WTC11 (cell line): ENCODE data around the gene LAMC2. TPM values are rescaled to one million over a fixed set of nuclear protein-coding genes. Genes with fewer than 3 reads are reported as not detected.
A peak's percentile ranks its signal among the peaks of the same experiment; 100 is the strongest.

Experiments used
- ATAC-seq: fragments of 200-7000 bp; cut with Tn5 transposase; 2 replicates; pipeline ENCODE4 v1.10.0; 2021; ENCODE audit warnings: mild to moderate bottlenecking, moderate library complexity
- CTCF ChIA-PET: fragments of 300-600 bp; sonication (Branson Sonifier 250); formaldehyde crosslinking; loops from one replicate; lab custom pipeline; 2021; ENCODE audit warnings: antibody characterized with exemption; lab: Charles Lee
- POLR2A ChIA-PET: fragments of 350-600 bp; sonication (Branson Sonifier 250); formaldehyde crosslinking; loops from one replicate; lab custom pipeline; 2021; ENCODE audit warnings: antibody characterized with exemption; lab: Charles Lee
- DNase-seq: peaks from one replicate; pipeline ENCODE4 v3.0.0; 2021; ENCODE audit warnings: low spot score
- H3K27ac Mint-ChIP-seq: 2 replicates; pipeline ENCODE4 v1.8.0; 2021; ENCODE audit warnings: mixed read lengths
- H3K27me3 Mint-ChIP-seq: 2 replicates; pipeline ENCODE4 v1.8.0; 2021; ENCODE audit warnings: low read depth, mild to moderate bottlenecking, moderate library complexity, mixed read lengths
- H3K36me3 Mint-ChIP-seq: 2 replicates; pipeline ENCODE4 v1.8.0; 2021; ENCODE audit warnings: mixed read lengths
- H3K4me1 Mint-ChIP-seq: 2 replicates; pipeline ENCODE4 v1.8.0; 2022; ENCODE audit warnings: mixed read lengths
- H3K4me3 Mint-ChIP-seq: 2 replicates; pipeline ENCODE4 v1.8.0; 2021; ENCODE audit warnings: mild to moderate bottlenecking, moderate library complexity, mixed read lengths
- H3K9me3 Mint-ChIP-seq: 2 replicates; pipeline ENCODE4 v1.8.0; 2021; ENCODE audit warnings: mixed read lengths
- CREB1 ChIP-seq: sonication (generic); formaldehyde crosslinking; IDR thresholded peaks from 2 replicates; pipeline ENCODE4 v1.8.0; 2023; ENCODE audit warnings: mild to moderate bottlenecking, missing genetic modification reagents
- CTCF ChIP-seq: fragments of 200-600 bp; IDR thresholded peaks from 2 replicates; pipeline ENCODE4 v1.8.0; 2022; ENCODE audit warnings: antibody characterized with exemption
- EMX1 ChIP-seq: fragments of 250-450 bp; sonication (Bioruptor Pico); IDR thresholded peaks from 2 replicates; pipeline ENCODE4 v1.8.0; 2021; ENCODE audit warnings: mild to moderate bottlenecking
- FOXJ3 ChIP-seq: sonication (generic); formaldehyde crosslinking; IDR thresholded peaks from 2 replicates; pipeline ENCODE4 v1.9.0; 2021; ENCODE audit warnings: missing genetic modification reagents, mild to moderate bottlenecking, borderline replicate concordance
- FOXK1 ChIP-seq: sonication (generic); formaldehyde crosslinking; IDR thresholded peaks from 2 replicates; pipeline ENCODE4 v1.8.0; 2022; ENCODE audit warnings: mild to moderate bottlenecking, moderate library complexity, missing genetic modification reagents
- HMGA2 ChIP-seq: fragments of 250-450 bp; sonication (Bioruptor Pico); IDR thresholded peaks from 2 replicates; pipeline ENCODE4 v1.4.0; 2021; ENCODE audit warnings: mild to moderate bottlenecking, moderate library complexity
- MLX ChIP-seq: sonication (generic); formaldehyde crosslinking; IDR thresholded peaks from 2 replicates; pipeline ENCODE4 v1.8.1; 2023; ENCODE audit warnings: mild to moderate bottlenecking, missing genetic modification reagents, moderate library complexity
- PREB ChIP-seq: sonication (generic); formaldehyde crosslinking; IDR thresholded peaks from 2 replicates; pipeline ENCODE4 v1.8.1; 2022; ENCODE audit warnings: mild to moderate bottlenecking, missing genetic modification reagents, moderate library complexity, borderline replicate concordance
- TCF7 ChIP-seq: sonication (generic); formaldehyde crosslinking; IDR thresholded peaks from 2 replicates; pipeline ENCODE4 v1.8.0; 2022; ENCODE audit warnings: mild to moderate bottlenecking, low read depth, missing genetic modification reagents, moderate library complexity
- ZBTB21 ChIP-seq: sonication (generic); formaldehyde crosslinking; IDR thresholded peaks from 2 replicates; pipeline ENCODE4 v1.8.1; 2023; ENCODE audit warnings: mild to moderate bottlenecking, missing genetic modification reagents, borderline replicate concordance
- ZBTB43 ChIP-seq: sonication (generic); formaldehyde crosslinking; IDR thresholded peaks from 2 replicates; pipeline ENCODE4 v1.8.1; 2023; ENCODE audit warnings: mild to moderate bottlenecking, missing genetic modification reagents
- ZNF121 ChIP-seq: sonication (generic); formaldehyde crosslinking; IDR thresholded peaks from 2 replicates; pipeline ENCODE4 v1.8.0; 2023; ENCODE audit warnings: missing genetic modification reagents
- ZNF138 ChIP-seq: sonication (generic); formaldehyde crosslinking; conservative IDR thresholded peaks from 2 replicates; pipeline ENCODE4 v1.8.1; 2022; ENCODE audit warnings: mild to moderate bottlenecking, moderate library complexity, missing genetic modification reagents
- ZNF263 ChIP-seq: sonication (generic); formaldehyde crosslinking; IDR thresholded peaks from 2 replicates; pipeline ENCODE4 v1.8.1; 2022; ENCODE audit warnings: low read depth, mild to moderate bottlenecking, moderate library complexity, missing genetic modification reagents
- total RNA-seq: library from RNA; stranded (reverse); gene quantifications from 3 replicates; pipeline ENCODE4 v1.2.3, GENCODE V29; 2021
- TF ChIP-seq, protein P1 (sequence below): fragments of 250-450 bp; sonication (Bioruptor Pico); IDR thresholded peaks from 2 replicates; pipeline ENCODE4 v2.1.2; 2022; ENCODE audit warnings: mild to moderate bottlenecking, moderate library complexity
- TF ChIP-seq, protein P2 (sequence below): sonication (generic); formaldehyde crosslinking; IDR thresholded peaks from 2 replicates; pipeline ENCODE4 v1.8.1; 2022; ENCODE audit warnings: mild to moderate bottlenecking, moderate library complexity, missing genetic modification reagents
- TF ChIP-seq, protein P3 (sequence below): sonication (generic); formaldehyde crosslinking; IDR thresholded peaks from 2 replicates; pipeline ENCODE4 v1.8.1; 2022; ENCODE audit warnings: low read depth, mild to moderate bottlenecking, moderate library complexity, missing genetic modification reagents, borderline replicate concordance
- TF ChIP-seq, protein P4 (sequence below): sonication (generic); formaldehyde crosslinking; IDR thresholded peaks from 2 replicates; pipeline ENCODE4 v1.8.0; 2022; ENCODE audit warnings: mild to moderate bottlenecking, missing genetic modification reagents

LAMC2 gene
- total RNA-seq, 1 experiment from 2014 or later, result 7.9 TPM

DNA sequence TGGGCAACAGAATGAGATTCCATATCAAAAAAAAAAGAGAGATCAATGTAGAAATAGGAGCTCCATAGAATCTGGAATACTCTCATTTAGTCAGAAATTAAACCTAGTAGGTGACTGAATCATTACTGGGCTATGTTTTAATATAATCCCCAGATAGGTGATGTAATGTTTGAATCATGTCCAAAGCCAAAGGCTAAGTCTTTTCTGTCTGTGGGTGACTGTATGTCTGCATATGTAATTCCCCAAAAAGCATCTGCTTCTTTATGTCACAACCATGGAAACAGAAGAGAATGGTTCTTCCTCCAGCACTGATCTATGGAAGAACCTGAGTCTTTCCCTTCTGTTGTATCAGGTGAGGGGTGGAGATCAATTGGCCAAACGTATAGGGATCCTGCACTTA is 5.8 kb downstream of the LAMC2 start:
- no peaks in the 10 kb centered on the region for H3K36me3 Mint-ChIP-seq
- ChIA-PET POLR2A (no interaction called here), CTCF (no interaction called here)
- ATAC-seq (no peak), DNase-seq (no peak)
- no peak for TF ChIP-seq HMGA2 (CRISPR knock-in tag)
- H3K27me3 Mint-ChIP-seq, result no peaks in the 10 kb centered on the region
- H3K9me3 Mint-ChIP-seq, result no peaks in the 10 kb centered on the region
- no peak overlapping the region for H3K4me3 Mint-ChIP-seq
- no peak overlapping the region for H3K27ac Mint-ChIP-seq
- peaks cover 33% of the 10 kb centered on the region for H3K4me1 Mint-ChIP-seq

- DNase-seq (no peak), ATAC-seq (no peak)
- no peak overlapping the region for H3K4me3 Mint-ChIP-seq
- H3K27me3 Mint-ChIP-seq, result no peaks in the 10 kb centered on the region
- H3K9me3 Mint-ChIP-seq, result no peaks in the 10 kb centered on the region
- H3K36me3 Mint-ChIP-seq, result no peaks in the 10 kb centered on the region
- TF ChIP-seq, protein P1, sequence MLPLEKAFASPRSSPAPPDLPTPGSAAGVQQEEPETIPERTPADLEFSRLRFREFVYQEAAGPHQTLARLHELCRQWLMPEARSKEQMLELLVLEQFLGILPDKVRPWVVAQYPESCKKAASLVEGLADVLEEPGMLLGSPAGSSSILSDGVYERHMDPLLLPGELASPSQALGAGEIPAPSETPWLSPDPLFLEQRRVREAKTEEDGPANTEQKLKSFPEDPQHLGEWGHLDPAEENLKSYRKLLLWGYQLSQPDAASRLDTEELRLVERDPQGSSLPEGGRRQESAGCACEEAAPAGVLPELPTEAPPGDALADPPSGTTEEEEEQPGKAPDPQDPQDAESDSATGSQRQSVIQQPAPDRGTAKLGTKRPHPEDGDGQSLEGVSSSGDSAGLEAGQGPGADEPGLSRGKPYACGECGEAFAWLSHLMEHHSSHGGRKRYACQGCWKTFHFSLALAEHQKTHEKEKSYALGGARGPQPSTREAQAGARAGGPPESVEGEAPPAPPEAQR (CRISPR knock-in tag), result no peak
- TF ChIP-seq, protein P2, sequence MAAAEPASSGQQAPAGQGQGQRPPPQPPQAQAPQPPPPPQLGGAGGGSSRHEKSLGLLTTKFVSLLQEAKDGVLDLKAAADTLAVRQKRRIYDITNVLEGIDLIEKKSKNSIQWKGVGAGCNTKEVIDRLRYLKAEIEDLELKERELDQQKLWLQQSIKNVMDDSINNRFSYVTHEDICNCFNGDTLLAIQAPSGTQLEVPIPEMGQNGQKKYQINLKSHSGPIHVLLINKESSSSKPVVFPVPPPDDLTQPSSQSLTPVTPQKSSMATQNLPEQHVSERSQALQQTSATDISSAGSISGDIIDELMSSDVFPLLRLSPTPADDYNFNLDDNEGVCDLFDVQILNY (CRISPR knock-in tag), result no peak
- TF ChIP-seq, all 79 proteins: peak for 0
- Mint-ChIP-seq H3K27ac (no peak overlapping the region), H3K4me1 (peaks cover 33% of the 10 kb centered on the region)
- ChIA-PET CTCF (interaction anchor here (2.1 kb wide), 1 partner anchor 41 kb away, joined by 5 read pairs; no protein-coding TSS in a partner anchor), POLR2A (no interaction called here)
Measured at GRCh38 chr1:183193963-183194525, 8.0 kb downstream of the LAMC2 start.

DNA sequence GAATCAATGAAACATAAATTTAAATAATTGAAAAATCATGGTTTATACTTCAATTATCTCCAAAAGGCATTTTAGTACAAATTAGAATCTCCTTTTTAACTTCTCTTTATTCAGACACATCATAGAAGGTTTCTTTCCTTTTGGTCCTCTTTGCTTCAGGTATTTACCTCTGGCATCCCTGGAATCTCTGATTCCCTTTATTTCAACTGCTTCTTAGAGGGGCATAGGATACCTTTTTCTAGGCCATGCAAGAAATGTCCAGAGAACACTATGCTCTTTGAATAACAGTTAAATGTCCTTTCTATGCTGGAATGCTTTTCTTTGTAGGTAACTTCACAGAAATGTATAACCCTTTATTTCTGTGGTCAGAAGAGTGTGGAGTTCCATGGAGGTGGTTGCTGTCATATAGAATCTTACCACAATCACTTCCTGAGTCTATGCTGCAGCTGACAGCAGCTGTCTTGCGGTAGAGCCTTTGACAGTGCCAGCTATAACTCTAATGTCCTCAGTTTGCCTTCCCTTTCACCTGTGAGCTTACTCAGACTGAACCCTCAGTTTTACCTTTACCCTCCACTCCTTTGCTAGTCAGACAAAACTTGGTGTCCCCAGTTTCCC is 8.6 kb downstream of the LAMC2 start:
- Mint-ChIP-seq H3K4me3 (peak overlapping the region; percentile 18; the same call in 1 of the 2 replicates), H3K27ac (peak overlapping the region; percentile 70), H3K4me1 (peaks cover 33% of the 10 kb centered on the region), H3K36me3 (no peaks in the 10 kb centered on the region), H3K27me3 (no peaks in the 10 kb centered on the region), H3K9me3 (no peaks in the 10 kb centered on the region)
- CTCF ChIA-PET, result no interaction called here
- no peak for TF ChIP-seq PREB (CRISPR knock-in tag)
- TF ChIP-seq ZBTB43 (CRISPR knock-in tag), result no peak
- TF ChIP-seq, protein P3, sequence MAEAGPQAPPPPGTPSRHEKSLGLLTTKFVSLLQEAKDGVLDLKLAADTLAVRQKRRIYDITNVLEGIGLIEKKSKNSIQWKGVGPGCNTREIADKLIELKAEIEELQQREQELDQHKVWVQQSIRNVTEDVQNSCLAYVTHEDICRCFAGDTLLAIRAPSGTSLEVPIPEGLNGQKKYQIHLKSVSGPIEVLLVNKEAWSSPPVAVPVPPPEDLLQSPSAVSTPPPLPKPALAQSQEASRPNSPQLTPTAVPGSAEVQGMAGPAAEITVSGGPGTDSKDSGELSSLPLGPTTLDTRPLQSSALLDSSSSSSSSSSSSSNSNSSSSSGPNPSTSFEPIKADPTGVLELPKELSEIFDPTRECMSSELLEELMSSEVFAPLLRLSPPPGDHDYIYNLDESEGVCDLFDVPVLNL, result no peak
- TF ChIP-seq ZBTB21 (CRISPR knock-in tag), result no peak
- TF ChIP-seq CREB1 (CRISPR knock-in tag), result no peak
- TF ChIP-seq ZNF121, result no peak
- no peak for TF ChIP-seq FOXK1
- no peak for TF ChIP-seq EMX1
- no peak for DNase-seq
- POLR2A ChIA-PET, result no interaction called here
- ATAC-seq, result peak; percentile 65

DNA sequence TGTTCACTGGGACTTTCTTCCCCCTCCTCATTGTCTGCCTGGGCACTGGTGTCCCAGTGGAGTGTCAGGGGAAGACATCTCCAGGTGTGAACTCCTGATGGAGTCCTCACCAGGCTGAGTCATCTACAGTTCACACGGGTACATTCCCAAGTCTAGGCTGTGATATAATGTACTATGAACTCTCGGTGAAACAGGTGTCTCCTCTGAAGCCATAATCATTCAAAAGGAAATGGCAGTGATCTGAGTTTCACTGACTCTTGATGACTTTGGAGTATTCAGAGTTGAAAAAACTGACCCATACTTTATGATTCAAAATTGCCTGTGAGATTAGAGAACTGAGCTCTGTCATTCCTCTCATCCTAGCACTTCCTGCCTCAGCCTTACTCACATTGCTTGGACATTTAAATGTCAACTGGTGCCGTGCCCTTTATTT is 9.1 kb downstream of the LAMC2 start:
- TF ChIP-seq ZNF138 (CRISPR knock-in tag) (no peak), CTCF (no peak), MLX (no peak), FOXJ3 (CRISPR knock-in tag) (no peak), TCF7 (CRISPR knock-in tag) (no peak), ZNF263 (CRISPR knock-in tag) (no peak)
- TF ChIP-seq, protein P4, sequence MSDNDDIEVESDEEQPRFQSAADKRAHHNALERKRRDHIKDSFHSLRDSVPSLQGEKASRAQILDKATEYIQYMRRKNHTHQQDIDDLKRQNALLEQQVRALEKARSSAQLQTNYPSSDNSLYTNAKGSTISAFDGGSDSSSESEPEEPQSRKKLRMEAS (CRISPR knock-in tag), result no peak
- peak; percentile 38 for ATAC-seq
- Mint-ChIP-seq H3K27me3 (no peaks in the 10 kb centered on the region), H3K4me1 (peaks cover 33% of the 10 kb centered on the region), H3K36me3 (no peaks in the 10 kb centered on the region), H3K27ac (peak overlapping the region; percentile 70), H3K4me3 (peak overlapping the region; percentile 18; the same call in 1 of the 2 replicates), H3K9me3 (no peaks in the 10 kb centered on the region)
- no peak for DNase-seq
- ChIA-PET POLR2A (no interaction called here), CTCF (no interaction called here)
